SU-DHL-6 (cell line): Measurements from ENCODE around the gene CCR1.

Source experiments
- H2AFZ ChIP-seq: fragments of 200-600 bp; sonication (generic); 2 replicates; pipeline ENCODE4 v1.6.1; 2014; ENCODE audit warnings: low read depth, mild to moderate bottlenecking, moderate library complexity, mixed read lengths, antibody characterized with exemption, low read length; ENCODE audit not compliant: severe bottlenecking
- H3F3A ChIP-seq: fragments of 200-600 bp; shearing (Covaris generic); 2 replicates; pipeline ENCODE4 v1.6.0; 2016; ENCODE audit warnings: antibody characterized with exemption, mild to moderate bottlenecking; ENCODE audit not compliant: insufficient read depth
- H3K27ac ChIP-seq: fragments of 200-600 bp; sonication (generic); 2 replicates; pipeline ENCODE4 v1.5.1; 2016; ENCODE audit warnings: low read depth, mild to moderate bottlenecking, low read length, moderate library complexity, mixed read lengths
- H3K27me3 ChIP-seq: fragments of 200-600 bp; sonication (generic), shearing (Covaris generic); 2 replicates; pipeline ENCODE4 v1.6.0; 2014; ENCODE audit warnings: mild to moderate bottlenecking, low read length
- H3K36me3 ChIP-seq: fragments of 200-600 bp; sonication (generic); 2 replicates; pipeline ENCODE4 v1.6.1; 2014; ENCODE audit warnings: mild to moderate bottlenecking, low read length, mixed read lengths
- H3K4me2 ChIP-seq: fragments of 300-600, 200-600 bp; shearing (Covaris generic), sonication (generic); 2 replicates; pipeline ENCODE4 v1.6.0; 2014; ENCODE audit warnings: low read length, low read depth, mild to moderate bottlenecking; ENCODE audit not compliant: poor library complexity, severe bottlenecking
- H3K4me3 ChIP-seq: fragments of 200-600 bp; sonication (generic); 2 replicates; pipeline ENCODE4 v1.5.1; 2014; ENCODE audit warnings: antibody characterized with exemption, low read length, mild to moderate bottlenecking, mixed read lengths; ENCODE audit not compliant: insufficient read depth, poor library complexity, severe bottlenecking
- H3K79me2 ChIP-seq: fragments of 200-600 bp; sonication (generic); 2 replicates; pipeline ENCODE4 v1.6.1; 2014; ENCODE audit warnings: mild to moderate bottlenecking, low read length, moderate library complexity; ENCODE audit not compliant: insufficient read depth
- H3K9ac ChIP-seq: fragments of 200-600 bp; sonication (generic); 2 replicates; pipeline ENCODE4 v1.7.0; 2014; ENCODE audit warnings: mild to moderate bottlenecking, low read length
- H3K9me2 ChIP-seq: fragments of 200-600 bp; sonication (generic); replicated peaks from 2 replicates; pipeline ENCODE4 v1.6.1; 2014; ENCODE audit warnings: low read length; ENCODE audit not compliant: insufficient read depth
- H3K9me3 ChIP-seq: fragments of 200-600 bp; sonication (generic); 2 replicates; pipeline ENCODE4 v1.6.1; 2014; ENCODE audit warnings: low read length, mixed read lengths; ENCODE audit not compliant: insufficient read depth
- H4K20me1 ChIP-seq: fragments of 200-600 bp; sonication (generic); 2 replicates; pipeline ENCODE4 v1.6.1; 2014; ENCODE audit warnings: low read depth, mild to moderate bottlenecking, antibody characterized with exemption, low read length, moderate library complexity, mixed read lengths
- EZH2phosphoT487 ChIP-seq: fragments of 200-600 bp; sonication (generic), shearing (Covaris generic); conservative IDR thresholded peaks from 2 replicates; pipeline ENCODE4 v1.6.1; 2018; ENCODE audit warnings: mild to moderate bottlenecking, antibody characterized with exemption, low read length, moderate library complexity, mixed read lengths
- TF ChIP-seq, protein P1 (sequence below): fragments of 200-600 bp; sonication (generic); IDR thresholded peaks from one replicate; pipeline ENCODE4 v1.5.1; 2017; ENCODE audit warnings: antibody characterized with exemption, mild to moderate bottlenecking, low read length, moderate library complexity; ENCODE audit not compliant: insufficient read depth, poor library complexity, severe bottlenecking

CCR1 gene

GRCh38 chr3:46200790-46201189 lies 7.3 kb downstream of the CCR1 start:
- Histone ChIP-seq H3F3A (no peaks in the 10 kb centered on the region), H3K27me3 (no peaks in the 10 kb centered on the region), H3K79me2 (no peaks in the 10 kb centered on the region), H3K9me2 (no peaks in the 10 kb centered on the region), H3K36me3 (no peaks in the 10 kb centered on the region), H3K4me2 (no peak overlapping the region), H3K9ac (no peak overlapping the region), H3K27ac (no peak overlapping the region), H4K20me1 (no peaks in the 10 kb centered on the region), H3K4me3 (no peak overlapping the region), H2AFZ (no peak overlapping the region), H3K9me3 (no peaks in the 10 kb centered on the region)
- TF ChIP-seq EZH2phosphoT487: no peak
- TF ChIP-seq, protein P1, sequence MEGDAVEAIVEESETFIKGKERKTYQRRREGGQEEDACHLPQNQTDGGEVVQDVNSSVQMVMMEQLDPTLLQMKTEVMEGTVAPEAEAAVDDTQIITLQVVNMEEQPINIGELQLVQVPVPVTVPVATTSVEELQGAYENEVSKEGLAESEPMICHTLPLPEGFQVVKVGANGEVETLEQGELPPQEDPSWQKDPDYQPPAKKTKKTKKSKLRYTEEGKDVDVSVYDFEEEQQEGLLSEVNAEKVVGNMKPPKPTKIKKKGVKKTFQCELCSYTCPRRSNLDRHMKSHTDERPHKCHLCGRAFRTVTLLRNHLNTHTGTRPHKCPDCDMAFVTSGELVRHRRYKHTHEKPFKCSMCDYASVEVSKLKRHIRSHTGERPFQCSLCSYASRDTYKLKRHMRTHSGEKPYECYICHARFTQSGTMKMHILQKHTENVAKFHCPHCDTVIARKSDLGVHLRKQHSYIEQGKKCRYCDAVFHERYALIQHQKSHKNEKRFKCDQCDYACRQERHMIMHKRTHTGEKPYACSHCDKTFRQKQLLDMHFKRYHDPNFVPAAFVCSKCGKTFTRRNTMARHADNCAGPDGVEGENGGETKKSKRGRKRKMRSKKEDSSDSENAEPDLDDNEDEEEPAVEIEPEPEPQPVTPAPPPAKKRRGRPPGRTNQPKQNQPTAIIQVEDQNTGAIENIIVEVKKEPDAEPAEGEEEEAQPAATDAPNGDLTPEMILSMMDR: no peak

- Histone ChIP-seq H3K4me2 (no peak overlapping the region), H3K9me3 (no peaks in the 10 kb centered on the region), H2AFZ (no peak overlapping the region), H4K20me1 (no peaks in the 10 kb centered on the region), H3F3A (no peaks in the 10 kb centered on the region), H3K9me2 (no peaks in the 10 kb centered on the region), H3K27me3 (no peaks in the 10 kb centered on the region), H3K4me3 (no peak overlapping the region), H3K9ac (no peak overlapping the region), H3K79me2 (no peaks in the 10 kb centered on the region), H3K27ac (no peak overlapping the region), H3K36me3 (no peaks in the 10 kb centered on the region)
- TF ChIP-seq, protein P1: no peak
- no peak for TF ChIP-seq EZH2phosphoT487
Measured at GRCh38 chr3:46200211-46200610, 7.9 kb downstream of the CCR1 start.

DNA sequence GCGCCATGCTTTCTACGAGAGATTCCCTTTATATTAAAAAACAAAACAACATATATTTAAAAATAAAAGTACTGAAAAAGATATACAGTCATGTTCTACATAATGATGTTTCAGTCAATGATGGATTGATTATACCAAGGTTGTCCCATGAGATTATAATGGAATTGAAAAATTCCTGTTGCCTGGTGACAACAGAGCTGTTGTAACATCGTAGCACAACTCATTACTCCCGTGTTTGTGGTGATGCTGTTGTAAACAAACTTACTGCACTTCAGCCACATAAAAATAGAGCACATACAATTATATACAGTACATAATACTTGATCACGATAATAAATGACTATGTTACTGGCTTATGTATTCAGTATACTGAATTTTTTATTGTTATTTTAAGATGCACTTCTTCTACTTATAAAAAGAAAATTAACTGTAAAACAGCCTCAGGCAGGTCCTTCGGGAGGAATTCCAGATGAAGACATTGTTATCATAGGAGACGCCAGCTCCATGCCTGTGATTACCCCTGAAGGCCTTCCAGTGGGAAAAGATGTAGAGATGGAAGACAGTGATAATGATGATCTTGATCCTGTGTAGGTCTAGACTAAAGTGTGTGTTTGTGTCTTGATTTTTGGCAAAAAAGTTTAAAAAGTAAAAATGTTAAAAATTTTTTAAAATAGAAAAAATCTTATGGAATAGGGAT lies 11.7 kb downstream of the CCR1 start:
- Histone ChIP-seq H3K27me3 (no peaks in the 10 kb centered on the region), H3K9me3 (peaks cover 3% of the 10 kb centered on the region; the same call in 1 of the 2 replicates), H3K9me2 (no peaks in the 10 kb centered on the region), H3K36me3 (no peaks in the 10 kb centered on the region), H3F3A (no peaks in the 10 kb centered on the region), H3K4me2 (no peak overlapping the region), H3K4me3 (no peak overlapping the region), H2AFZ (no peak overlapping the region), H3K27ac (no peak overlapping the region), H4K20me1 (no peaks in the 10 kb centered on the region), H3K9ac (no peak overlapping the region), H3K79me2 (no peaks in the 10 kb centered on the region)
- TF ChIP-seq, protein P1: no peak
